H1 (cell line): ENCODE measurements around the gene COX19. TPM values are rescaled to one million over a fixed set of nuclear protein-coding genes. Genes with fewer than 3 reads are reported as not detected.

Experiments
- CTCF ChIA-PET: fragments of 300-600 bp; sonication (Branson Sonifier 250); formaldehyde crosslinking; loops from one replicate; lab custom pipeline; 2021; ENCODE audit not compliant: partially characterized antibody; lab: Charles Lee
- POLR2A ChIA-PET: fragments of 300-600 bp; sonication (Branson Sonifier 250); formaldehyde crosslinking; loops from one replicate; lab custom pipeline; 2021; ENCODE audit warnings: inconsistent platforms; ENCODE audit not compliant: partially characterized antibody; lab: Charles Lee
- DNase-seq, 2 experiments: peaks; one replicate each; pipeline versions ENCODE4 v3.0.0 to v3.0.0-alpha.2; 2010 to 2022; ENCODE audit warnings: low spot score in 2 of 2, low read depth in 1 of 2, mixed read lengths in 1 of 2
- FAIRE-seq: peaks from 2 replicates; lab custom pipeline; 2011; peaks lifted over from hg19 to GRCh38; lab: Jason Lieb, UNC
- H2AFZ ChIP-seq: 2 replicates; pipeline ENCODE4 v1.8.1; 2012; ENCODE audit warnings: low read length, inconsistent platforms
- H2AK5ac ChIP-seq: 2 replicates; pipeline ENCODE4 v1.6.1; 2013; ENCODE audit warnings: low read depth, low read length
- H2BK120ac ChIP-seq: replicated peaks from 2 replicates; pipeline ENCODE3; 2013; ENCODE audit warnings: low read depth, low read length, inconsistent platforms
- H2BK12ac ChIP-seq: 2 replicates; pipeline ENCODE4 v1.6.1; 2013; ENCODE audit warnings: low read depth, low read length
- H2BK15ac ChIP-seq: 2 replicates; pipeline ENCODE4 v1.6.1; 2013; ENCODE audit warnings: low read length
- H2BK20ac ChIP-seq: 2 replicates; pipeline ENCODE4 v1.6.1; 2013; ENCODE audit warnings: low read length
- H2BK5ac ChIP-seq: 2 replicates; pipeline ENCODE4 v1.6.1; 2013; ENCODE audit warnings: low read depth, low read length
- H3K14ac ChIP-seq: 2 replicates; pipeline ENCODE4 v1.6.1; 2013; ENCODE audit warnings: inconsistent platforms; ENCODE audit not compliant: insufficient read length
- H3K18ac ChIP-seq: 2 replicates; pipeline ENCODE4 v1.6.1; 2013; ENCODE audit warnings: low read length; ENCODE audit errors: extremely low read depth
- H3K23ac ChIP-seq: 2 replicates; pipeline ENCODE4 v1.6.1; 2013; ENCODE audit warnings: inconsistent platforms; ENCODE audit not compliant: insufficient read length
- H3K23me2 ChIP-seq: 2 replicates; pipeline ENCODE4 v1.6.1; 2013; ENCODE audit warnings: low read depth, low read length
- H3K27ac ChIP-seq: 2 replicates; pipeline ENCODE4 v1.6.1; 2011; ENCODE audit warnings: low read depth, low read length, inconsistent platforms
- H3K27me3 ChIP-seq, 4 experiments: replicated peaks in 1 of 4; 1 replicate in 1 of 4; 2 replicates in 3 of 4; pipeline versions ENCODE4 v1.6.1 to v1.8.1; 2011 to 2013; ENCODE audit warnings: low read length in 3 of 4, mild to moderate bottlenecking in 3 of 4, inconsistent platforms in 2 of 4, mixed read lengths in 2 of 4, moderate library complexity in 1 of 4; ENCODE audit not compliant: control insufficient read depth in 3 of 4, insufficient read depth in 3 of 4; ENCODE audit errors: extremely low read depth in 1 of 4
- H3K36me3 ChIP-seq, 4 experiments: 2 replicates each; pipeline versions ENCODE4 v1.6.1 to v1.8.1; 2011 to 2013; ENCODE audit warnings: mild to moderate bottlenecking in 4 of 4, low read length in 3 of 4, moderate library complexity in 2 of 4, control low read depth in 1 of 4, inconsistent platforms in 1 of 4; ENCODE audit not compliant: insufficient read depth in 4 of 4, control insufficient read depth in 2 of 4
- H3K4ac ChIP-seq: replicated peaks from 2 replicates; pipeline ENCODE3; 2013; ENCODE audit warnings: low read length, low read depth, mixed read lengths, inconsistent platforms; ENCODE audit not compliant: insufficient read length
- H3K4me1 ChIP-seq, 4 experiments: replicated peaks in 1 of 4; 1 replicate in 1 of 4; 2 replicates in 3 of 4; pipeline versions ENCODE4 v1.6.1 to v1.8.1; 2011 to 2013; ENCODE audit warnings: low read length in 3 of 4, inconsistent platforms in 2 of 4, mixed read lengths in 1 of 4; ENCODE audit not compliant: insufficient read depth in 4 of 4, control insufficient read depth in 3 of 4
- H3K4me2 ChIP-seq, 2 experiments: 2 replicates each; pipeline versions ENCODE4 v1.6.1 to v1.8.1; 2011 to 2013; ENCODE audit warnings: low read depth in 2 of 2, low read length in 2 of 2, control low read depth in 1 of 2, inconsistent platforms in 1 of 2, mild to moderate bottlenecking in 1 of 2; ENCODE audit not compliant: insufficient read depth in 1 of 2
- H3K4me3 ChIP-seq, 4 experiments: fragments of 200-600, 300-600 bp in 1 of 4; sonication (generic), shearing (Covaris generic), sonication (Bioruptor Twin) in 1 of 4; 2 replicates each; pipeline versions ENCODE4 v1.5.1 to v1.8.1; 2011 to 2016; ENCODE audit warnings: low read length in 4 of 4, low read depth in 3 of 4, control low read depth in 2 of 4, inconsistent platforms in 2 of 4, mild to moderate bottlenecking in 2 of 4, mixed read lengths in 1 of 4, moderate library complexity in 1 of 4; ENCODE audit not compliant: insufficient read depth in 2 of 4; ENCODE audit errors: extremely low read depth in 1 of 4
- H3K56ac ChIP-seq: replicated peaks from 2 replicates; pipeline ENCODE3; 2013; ENCODE audit warnings: low read depth, mild to moderate bottlenecking, mixed read lengths, low read length, inconsistent platforms; ENCODE audit not compliant: insufficient read length
- H3K79me1 ChIP-seq: 2 replicates; pipeline ENCODE4 v1.6.1; 2013; ENCODE audit warnings: low read depth, low read length, control low read depth
- H3K79me2 ChIP-seq, 2 experiments: 2 replicates each; pipeline versions ENCODE4 v1.6.1 to v1.8.1; 2012 to 2013; ENCODE audit warnings: low read length in 2 of 2, mild to moderate bottlenecking in 2 of 2, inconsistent platforms in 1 of 2; ENCODE audit not compliant: insufficient read depth in 2 of 2, control insufficient read depth in 1 of 2
- H3K9ac ChIP-seq, 4 experiments: replicated peaks in 1 of 4; 1 replicate in 1 of 4; 2 replicates in 3 of 4; pipeline versions ENCODE4 v1.6.1 to v1.8.1; 2011 to 2013; ENCODE audit warnings: low read depth in 3 of 4, low read length in 3 of 4, control low read depth in 2 of 4, mild to moderate bottlenecking in 2 of 4, moderate library complexity in 2 of 4, inconsistent platforms in 1 of 4; ENCODE audit errors: extremely low read depth in 1 of 4
- H3K9me3 ChIP-seq, 2 experiments: 2 replicates each; pipeline versions ENCODE4 v1.6.1 to v1.8.1; 2012 to 2013; ENCODE audit warnings: mild to moderate bottlenecking in 2 of 2, moderate library complexity in 2 of 2, control low read depth in 1 of 2, inconsistent platforms in 1 of 2, low read depth in 1 of 2, low read length in 1 of 2, mixed read lengths in 1 of 2; ENCODE audit not compliant: insufficient read depth in 2 of 2
- H4K20me1 ChIP-seq, 2 experiments: replicated peaks in 1 of 2; 2 replicates each; pipeline versions ENCODE3 to v1.8.1; 2011 to 2013; ENCODE audit warnings: inconsistent platforms in 2 of 2, low read length in 2 of 2, mild to moderate bottlenecking in 1 of 2; ENCODE audit not compliant: insufficient read depth in 2 of 2, control insufficient read depth in 1 of 2
- H4K5ac ChIP-seq: 2 replicates; pipeline ENCODE4 v1.6.1; 2013; ENCODE audit warnings: low read length, low read depth, mixed read lengths, inconsistent platforms; ENCODE audit not compliant: insufficient read length
- H4K8ac ChIP-seq: 2 replicates; pipeline ENCODE4 v1.8.0; 2013; ENCODE audit warnings: mild to moderate bottlenecking, moderate library complexity, low read length, inconsistent platforms; ENCODE audit not compliant: insufficient read depth; ENCODE audit errors: extremely low read depth
- H4K91ac ChIP-seq: replicated peaks from 2 replicates; pipeline ENCODE3; 2013; ENCODE audit warnings: low read length, mixed read lengths, inconsistent platforms; ENCODE audit not compliant: insufficient read length
- ASH2L ChIP-seq: fragments of 200-600, 300-600 bp; sonication (generic); IDR thresholded peaks from one replicate; pipeline ENCODE4 v1.7.1; 2017; ENCODE audit warnings: low read length
- WGBS, 2 experiments: shearing (Covaris generic) in 1 of 2; methylation state at CpG; one replicate each; pipeline versions ENCODE4 v1.1.6 to v1.1.7; 2013 to 2015; ENCODE audit warnings: low lambda C conversion rate in 2 of 2, mixed read lengths in 2 of 2, inconsistent platforms in 1 of 2, low coverage in 1 of 2, missing lambda C conversion rate in 1 of 2; ENCODE audit not compliant: insufficient replicate concordance in 2 of 2, insufficient coverage in 1 of 2, insufficient read length in 1 of 2; ENCODE audit errors: extremely low coverage in 1 of 2, missing lambda C conversion rate in 1 of 2; 5-methylcytosine and 5-hydroxymethylcytosine counted together
- polyA plus RNA-seq, 7 experiments: library from polyadenylated mRNA; depleted of rRNA in 3 of 7; stranded (reverse) in 5 of 7; unstranded in 2 of 7; fragments of >200 nt in 5 of 7; fragments of 200-250 nt in 2 of 7; gene quantifications; 1 replicate in 5 of 7; 2 replicates in 1 of 7; 4 replicates in 1 of 7; pipeline versions ENCODE4 v1.2.1 to v1.2.3, GENCODE V29; 2011 to 2013; ENCODE audit warnings: missing spikeins in 2 of 7, mixed read lengths in 2 of 7
- total RNA-seq: library from RNA; stranded (reverse); fragmentation: NEBNext Ultra II Directional; extraction: Animal tissue kit (Norgen Biotek cat#: 25700); gene quantifications from 2 replicates; pipeline ENCODE4 v1.2.1, GENCODE V29; 2021

The COX19 gene
- total and polyA plus RNA-seq, 2 of the 8 experiments (the other 6 are each of a cell fraction or from before 2014, with no cell fraction given): 3.9 to 7.9 TPM

DNA sequence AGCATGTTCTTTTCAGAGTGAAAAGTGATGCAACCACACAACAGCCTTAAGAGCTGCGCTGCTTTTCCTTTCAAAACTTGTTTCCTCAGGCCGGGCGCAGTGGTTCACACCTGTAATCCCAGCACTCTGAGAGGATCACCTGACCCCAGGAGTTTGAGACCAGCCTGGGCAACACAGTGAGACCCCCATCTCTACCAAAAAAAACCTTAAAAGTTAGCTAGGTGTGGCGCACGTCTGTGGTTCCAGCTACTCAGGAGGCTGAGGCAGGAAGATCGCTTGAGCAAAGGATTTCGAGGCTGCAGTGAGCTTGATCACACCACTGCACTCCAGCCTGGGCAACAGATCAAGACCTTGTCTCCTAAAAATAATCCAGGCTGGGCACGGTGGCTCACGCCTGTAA lies 2.0 kb downstream of the COX19 start:
- no peak overlapping the region for H3K23ac ChIP-seq
- WGBS, 2 experiments: 94% methylated on average over 9 of the region's 9 CpGs; no CpG with 5 or more reads in 1 of the 2 experiments
- no peak for TF ChIP-seq ASH2L
- TF ChIP-seq, all 59 proteins: peak for 0
- Histone ChIP-seq H2BK120ac (no peak overlapping the region), H4K8ac (no peak overlapping the region), H3K9ac (no peak overlapping the region), H3K79me2 (peaks cover 4 to 25% of the 10 kb centered on the region in 2 experiments; a peak in 3 of 4 replicates), H3K23me2 (peaks cover 3% of the 10 kb centered on the region; the same call in 1 of the 2 replicates), H3K4me1 (peaks cover 0 to 2% (median under 1%) of the 10 kb centered on the region in 4 experiments; a peak in 3 of 7 replicates), H4K5ac (no peak overlapping the region), H3K79me1 (peaks cover 5% of the 10 kb centered on the region), H3K27ac (no peak overlapping the region), H2BK5ac (no peak overlapping the region), H3K27me3 (no peaks in the 10 kb centered on the region), H3K18ac (no peak overlapping the region), H3K9me3 (no peaks in the 10 kb centered on the region), H3K4me3 (no peak overlapping the region), H3K4ac (no peak overlapping the region), H2BK12ac (no peak overlapping the region), H3K36me3 (peaks cover 7 to 32% (median 13%) of the 10 kb centered on the region in 4 experiments), H2BK20ac (no peak overlapping the region), H3K14ac (no peak overlapping the region), H2AK5ac (no peak overlapping the region), H4K91ac (no peak overlapping the region), H2BK15ac (no peak overlapping the region), H3K4me2 (no peak overlapping the region), H4K20me1 (peaks cover 0 to 16% of the 10 kb centered on the region in 2 experiments), H2AFZ (no peak overlapping the region), H3K56ac (no peak overlapping the region)
- FAIRE-seq: no peak
- ChIA-PET POLR2A (interaction anchor here (0.8 to 3.6 kb wide), 6 partner anchors 11 to 70 kb away, joined by 3 to 12 read pairs (median 4); no protein-coding TSS in a partner anchor), CTCF (interaction anchor here (0.6 to 2.8 kb wide), 12 partner anchors 8 to 1132 kb away, joined by 3 to 22 read pairs (median 4); no protein-coding TSS in a partner anchor)
- no peak for DNase-seq
